Measurements from ENCODE around the gene ADCK1.

Gene ADCK1

DNA sequence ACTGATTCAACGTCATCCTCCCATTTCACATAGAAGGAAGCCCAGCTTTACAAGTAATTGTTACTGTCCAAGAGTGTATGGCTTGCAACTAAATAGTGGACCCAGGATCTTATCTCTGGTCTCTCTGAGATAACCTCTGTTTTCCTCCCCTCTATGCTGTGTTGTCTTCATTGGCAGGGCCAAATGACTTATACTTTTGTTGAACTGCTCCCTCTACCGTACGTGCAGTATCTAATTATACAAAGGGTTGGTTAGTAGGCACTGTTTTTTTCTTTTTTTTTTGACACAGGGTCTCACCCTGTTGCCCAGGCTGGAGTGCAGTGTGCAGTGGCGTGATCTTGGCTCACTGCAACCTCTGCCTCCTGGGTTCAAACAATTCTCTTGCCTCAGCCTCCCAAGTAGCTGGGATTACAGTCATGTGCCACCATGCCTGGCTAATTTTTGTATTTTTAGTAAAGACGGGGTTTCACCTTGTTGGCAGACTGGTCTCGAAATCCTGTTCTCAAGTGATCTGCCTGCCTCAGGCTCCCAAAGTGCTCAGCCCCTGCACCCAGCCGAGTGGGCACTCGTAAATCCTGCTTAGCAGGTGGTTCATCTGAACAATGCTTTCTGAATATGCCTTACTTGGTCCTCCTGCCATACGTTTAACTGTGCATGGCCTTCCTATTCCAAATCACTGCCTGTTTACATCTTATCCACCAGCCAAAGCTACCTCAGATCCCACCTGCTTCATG is 162.1 kb downstream of the ADCK1 start:
- no peak for DNase-seq

DNA sequence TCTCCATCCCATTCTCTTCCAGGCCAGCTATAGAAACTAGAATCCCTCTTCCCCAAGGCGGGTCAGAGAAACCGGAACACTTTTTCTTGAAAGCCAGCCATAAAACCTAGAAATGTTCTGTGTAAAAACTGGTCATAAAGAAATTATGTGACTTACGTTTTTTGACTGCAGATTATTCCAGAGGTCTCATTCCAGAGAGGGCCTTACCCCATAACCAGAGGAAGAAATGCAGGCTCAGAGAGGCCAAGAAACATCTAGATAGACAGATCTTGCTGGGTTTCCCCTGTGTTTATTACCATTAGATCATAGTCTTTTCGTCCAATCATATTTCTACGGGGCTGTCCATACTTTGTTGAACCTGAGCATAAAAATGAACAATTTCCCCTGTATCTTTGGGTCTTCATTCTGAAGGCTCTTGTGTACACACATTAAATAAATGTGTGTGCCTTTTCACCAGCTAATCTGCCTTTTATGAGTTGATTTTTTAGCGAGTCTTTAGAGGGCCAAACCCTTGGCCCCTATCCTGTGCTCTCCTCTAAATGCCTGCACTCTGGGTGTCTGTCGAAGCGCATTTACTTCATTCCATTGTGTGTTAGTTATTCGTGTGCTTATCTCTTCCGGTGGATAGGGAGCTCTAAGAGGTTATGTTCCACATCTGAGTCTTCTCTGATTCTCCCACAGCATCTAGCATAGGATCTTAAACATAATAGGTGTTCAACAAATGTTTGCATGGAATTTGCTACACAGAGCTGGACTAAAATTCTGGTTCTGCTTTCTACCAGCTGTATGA is 163.0 kb downstream of the ADCK1 start:
- no peak for DNase-seq

DNA sequence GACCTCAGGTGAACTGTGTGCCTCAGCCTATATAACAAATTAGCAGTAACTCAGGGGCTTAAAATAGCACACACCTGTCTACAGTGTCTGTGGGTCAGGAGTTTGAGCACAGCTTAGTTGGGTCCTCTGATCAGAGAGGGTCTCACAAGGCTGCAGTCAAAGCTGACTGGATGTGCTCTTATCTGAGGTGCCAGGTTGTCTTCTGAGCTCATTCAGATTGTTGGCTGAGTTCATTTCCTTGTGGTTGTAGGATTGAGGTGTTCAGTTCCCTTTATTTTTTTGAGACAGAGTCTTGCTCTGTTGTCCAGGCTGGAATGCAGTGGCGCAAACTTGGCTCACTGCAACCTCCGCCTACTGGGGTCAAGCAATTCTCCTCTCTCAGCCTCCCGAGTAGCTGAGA is 164.7 kb downstream of the ADCK1 start:
- DNase-seq, result no peak

DNA sequence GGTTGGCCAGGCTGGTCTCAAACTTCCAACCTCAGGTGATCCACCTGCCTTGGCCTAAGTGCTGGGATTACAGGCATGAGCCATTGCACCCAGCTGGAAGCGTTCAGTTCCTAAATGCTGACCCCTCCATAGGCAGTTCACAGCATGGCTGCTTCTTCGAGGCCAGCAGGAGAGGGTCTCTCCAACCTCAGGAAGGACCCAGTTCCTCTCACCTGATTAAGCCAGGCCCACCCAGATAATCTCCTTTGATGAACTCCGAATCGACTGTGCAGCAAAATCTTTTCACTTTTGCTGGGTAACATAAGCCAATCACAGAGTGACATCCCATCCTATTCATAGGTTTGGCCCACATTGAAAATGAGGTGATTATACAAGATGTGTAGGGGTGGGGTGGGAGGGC is 165.1 kb downstream of the ADCK1 start:
- DNase-seq, result no peak

DNA sequence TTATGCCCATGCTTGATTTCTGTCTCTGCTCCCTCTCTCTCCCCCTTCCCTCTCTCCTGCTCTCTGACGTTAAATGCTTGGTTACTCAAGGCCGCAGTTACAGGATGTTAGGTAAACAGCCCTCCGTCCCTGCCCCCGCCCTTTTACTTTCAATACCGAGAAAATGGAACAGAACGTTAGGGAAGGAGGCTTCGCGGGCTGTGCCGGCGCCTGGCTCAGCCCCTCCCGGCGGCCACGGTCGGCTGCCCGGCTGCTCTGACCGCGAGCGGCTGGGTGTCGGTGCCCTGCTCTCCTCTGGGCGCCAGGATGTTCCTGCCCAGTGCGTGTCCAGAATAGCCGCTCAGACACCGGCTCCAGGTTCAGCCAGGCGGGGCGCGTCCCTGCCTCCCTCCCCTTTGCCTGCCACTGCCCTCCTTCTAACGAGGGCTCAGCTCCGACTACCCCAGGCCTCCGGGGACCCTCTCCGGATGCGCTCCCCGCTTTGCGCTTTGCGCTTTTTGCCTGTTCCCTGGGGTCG is 166.1 kb downstream of the ADCK1 start:
- no peak for DNase-seq

DNA sequence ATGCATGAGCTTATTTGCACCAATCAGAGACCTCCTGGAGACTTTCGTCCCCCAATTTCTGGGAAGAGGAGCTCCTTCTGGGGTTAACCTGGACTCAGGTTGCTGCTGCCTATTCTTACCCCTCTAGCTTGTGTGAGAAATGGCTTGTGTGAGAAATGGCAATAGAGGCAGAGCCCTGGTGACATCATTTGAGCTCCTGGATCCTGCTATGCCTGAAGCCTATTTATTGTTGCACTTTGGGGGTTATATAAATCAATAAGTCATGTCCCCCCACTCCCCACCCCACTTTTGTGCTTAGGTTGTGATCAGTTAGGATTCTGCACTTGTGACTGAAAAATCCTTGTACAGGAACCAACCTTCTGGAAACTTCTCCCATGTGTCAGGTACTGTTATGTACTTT is 167.2 kb downstream of the ADCK1 start:
- DNase-seq, result no peak

DNA sequence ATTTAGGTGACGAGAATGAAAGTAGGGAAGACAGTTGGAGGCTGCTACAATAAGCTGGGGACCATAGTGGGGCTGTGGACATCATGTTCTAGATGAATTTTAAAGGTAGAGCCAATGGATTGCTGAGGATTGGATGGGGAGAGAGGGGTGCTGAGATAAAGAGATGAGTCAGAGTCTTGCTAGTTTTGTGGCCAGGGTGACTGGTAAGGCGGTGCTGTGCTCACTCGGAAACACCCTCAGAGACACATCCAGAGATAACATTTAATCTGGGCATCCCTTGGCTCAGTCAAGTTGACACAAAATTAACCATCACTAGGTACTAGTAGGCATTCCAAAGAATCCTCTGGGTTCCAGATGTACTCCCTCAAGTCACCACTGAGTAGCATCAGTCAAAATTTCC is 170.7 kb downstream of the ADCK1 start:
- DNase-seq, result no peak

DNA sequence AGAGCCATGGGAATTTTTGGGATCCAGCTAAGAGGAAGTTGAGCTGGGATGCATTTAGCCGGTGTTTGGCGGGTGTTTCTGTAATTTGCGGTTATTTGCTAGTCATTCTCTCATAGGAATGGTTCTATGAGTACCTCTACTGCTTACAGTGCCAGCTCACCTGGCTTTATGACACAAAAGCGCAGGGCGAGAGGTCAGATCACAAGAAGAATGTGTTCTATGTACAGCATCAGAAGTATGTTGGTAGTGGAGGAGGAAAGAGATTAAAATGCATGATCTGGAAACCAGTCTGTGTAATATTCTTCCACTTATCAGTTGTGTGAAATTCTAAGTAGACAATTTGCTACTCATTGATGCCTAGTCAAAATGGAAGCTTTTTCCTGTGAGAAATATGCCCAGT is 173.3 kb downstream of the ADCK1 start:
- no peak for DNase-seq

DNA sequence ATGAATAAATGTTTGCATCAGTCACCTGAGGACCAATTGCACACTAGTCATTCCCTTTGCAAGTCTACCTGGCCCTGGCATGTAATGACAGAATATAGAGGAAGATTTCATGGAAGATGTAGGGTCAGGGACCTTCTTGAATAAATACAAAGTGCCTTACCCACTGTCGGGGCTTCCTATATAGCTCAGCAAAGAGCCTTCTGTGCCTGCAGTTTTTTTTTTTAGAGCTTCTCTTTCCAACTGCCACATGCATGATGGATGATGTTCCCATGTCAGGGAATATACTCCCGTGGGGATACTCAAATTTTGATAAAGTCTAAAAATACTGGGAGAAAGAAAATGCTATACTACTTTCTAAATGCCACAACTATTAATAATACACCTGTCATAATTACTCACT is 176.7 kb downstream of the ADCK1 start:
- no peak for DNase-seq

DNA sequence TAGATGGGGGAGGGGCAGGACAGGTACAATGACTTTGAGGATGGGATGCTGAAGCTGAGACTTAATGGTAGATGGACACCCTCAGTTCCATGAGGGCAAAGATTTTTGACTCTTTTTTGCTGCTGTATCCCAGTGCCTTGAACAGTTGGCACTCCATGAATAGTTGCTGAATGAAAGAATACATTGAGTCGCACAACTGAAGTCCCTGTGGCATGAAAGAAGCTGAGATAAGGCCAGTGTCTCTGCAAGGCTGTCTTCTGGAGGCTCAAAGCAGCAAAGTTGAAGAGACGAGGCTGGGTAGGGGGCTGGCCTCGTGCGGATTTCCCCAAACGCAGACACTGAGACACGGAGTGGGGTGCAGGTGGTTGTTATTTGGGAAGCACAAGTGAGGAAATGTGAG is 179.3 kb downstream of the ADCK1 start:
- DNase-seq, result no peak

DNA sequence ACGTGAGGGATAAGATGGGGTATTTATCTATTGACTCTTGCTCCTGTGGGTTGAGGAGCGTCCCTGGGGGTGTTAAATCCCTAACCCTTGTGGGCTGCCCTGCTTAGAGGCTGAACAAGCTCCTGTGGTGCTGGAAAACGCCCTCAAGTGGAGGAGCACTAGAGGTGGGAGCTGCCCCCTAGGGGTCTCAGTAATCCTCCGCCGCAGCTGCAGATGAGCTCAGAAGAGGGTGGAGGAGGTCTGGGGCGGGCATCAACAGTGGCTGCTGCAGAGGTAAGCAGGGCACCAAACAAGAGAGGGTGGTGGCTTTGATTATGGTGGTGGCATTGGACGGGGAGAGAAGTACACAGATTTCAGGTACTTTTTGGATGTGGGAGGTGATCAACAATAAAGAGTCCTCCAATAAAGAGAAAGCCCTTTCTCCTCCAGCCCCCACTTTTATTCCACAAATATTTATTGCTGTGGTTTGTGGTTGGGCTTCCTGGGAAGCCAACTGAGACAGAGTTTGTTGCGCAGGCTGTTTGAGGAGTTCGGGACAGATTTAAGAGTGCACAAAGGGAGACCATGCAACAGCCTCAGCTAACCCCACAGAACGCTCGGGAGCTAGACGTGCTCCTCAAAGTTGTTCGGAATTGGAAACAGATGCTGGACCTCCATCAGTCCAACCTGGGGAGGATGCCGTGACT is 179.9 kb downstream of the ADCK1 start:
- no peak for DNase-seq

DNA sequence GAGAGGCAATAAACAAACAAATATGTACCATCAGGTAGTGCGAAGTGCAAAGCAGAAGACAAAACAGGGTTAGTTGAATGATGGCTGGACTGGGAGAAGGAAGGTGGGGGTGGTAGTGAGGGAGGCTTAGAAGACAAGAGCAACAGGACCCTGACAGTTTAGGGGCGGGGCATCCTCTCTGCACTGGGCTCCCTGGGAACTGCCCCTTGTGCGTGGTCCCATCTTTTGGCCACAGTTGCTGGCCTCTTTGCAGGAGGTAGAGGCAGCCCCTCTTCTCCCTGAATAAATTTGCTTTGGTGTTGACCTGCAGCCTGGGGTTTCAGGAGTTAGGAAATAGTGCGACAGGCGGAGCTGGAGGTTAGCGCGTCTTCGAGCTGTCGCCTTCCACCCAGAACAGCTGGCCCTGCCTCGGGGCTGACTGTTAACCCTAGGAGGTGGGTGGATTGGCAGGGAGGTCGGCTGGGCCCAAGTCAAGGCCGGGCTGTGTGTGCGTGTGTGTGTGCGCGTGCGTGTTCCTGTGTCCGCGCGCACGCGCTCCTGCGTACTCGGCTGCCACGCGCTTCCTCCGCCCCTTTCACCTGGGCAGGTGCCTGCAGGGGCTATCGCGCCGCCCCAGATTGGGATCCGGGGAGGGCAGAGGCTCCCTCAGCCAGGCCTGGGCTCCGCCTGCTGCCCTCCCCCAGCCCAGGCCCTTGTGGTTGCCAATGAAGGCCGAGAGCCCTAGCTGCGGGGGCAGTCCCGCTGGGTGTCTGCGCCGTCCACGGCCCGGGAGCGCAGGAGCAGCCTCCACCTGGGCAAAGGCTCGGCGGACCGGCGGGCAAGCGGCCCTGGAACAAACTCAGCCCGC is 180.8 kb downstream of the ADCK1 start:
- DNase-seq, result no peak
